Muscle layer of duodenum (tissue), 2 donors: ENCODE data around the gene GCSAML.

ENCODE experiments used
- H3K27ac ChIP-seq: one replicate; pipeline ENCODE4 v1.7.0; 2013; ENCODE audit warnings: mild to moderate bottlenecking, low read length
- H3K27me3 ChIP-seq: one replicate; pipeline ENCODE4 v1.7.0; 2013; ENCODE audit warnings: low read depth, mild to moderate bottlenecking, control low read depth, low read length
- H3K36me3 ChIP-seq, 2 donors: one replicate each; pipeline ENCODE4 v1.7.0; 2013; ENCODE audit warnings: low read length in 2 of 2, control low read depth in 1 of 2, mild to moderate bottlenecking in 1 of 2; ENCODE audit not compliant: insufficient read depth in 2 of 2, control insufficient read depth in 1 of 2
- H3K4me1 ChIP-seq, 2 donors: one replicate each; pipeline ENCODE4 v1.7.0; 2013; ENCODE audit warnings: low read length in 2 of 2, mild to moderate bottlenecking in 2 of 2, control low read depth in 1 of 2, moderate library complexity in 1 of 2; ENCODE audit not compliant: insufficient read depth in 2 of 2, control insufficient read depth in 1 of 2
- H3K4me3 ChIP-seq, 2 donors: one replicate each; pipeline ENCODE4 v1.7.0; 2013; ENCODE audit warnings: low read length in 2 of 2, low read depth in 1 of 2, mild to moderate bottlenecking in 1 of 2
- H3K9me3 ChIP-seq, 2 donors: one replicate each; pipeline ENCODE4 v1.7.0; 2013; ENCODE audit warnings: low read length in 2 of 2, control low read depth in 1 of 2, mild to moderate bottlenecking in 1 of 2; ENCODE audit not compliant: control insufficient read depth in 1 of 2
- donor health status: healthy.

The GCSAML gene

DNA sequence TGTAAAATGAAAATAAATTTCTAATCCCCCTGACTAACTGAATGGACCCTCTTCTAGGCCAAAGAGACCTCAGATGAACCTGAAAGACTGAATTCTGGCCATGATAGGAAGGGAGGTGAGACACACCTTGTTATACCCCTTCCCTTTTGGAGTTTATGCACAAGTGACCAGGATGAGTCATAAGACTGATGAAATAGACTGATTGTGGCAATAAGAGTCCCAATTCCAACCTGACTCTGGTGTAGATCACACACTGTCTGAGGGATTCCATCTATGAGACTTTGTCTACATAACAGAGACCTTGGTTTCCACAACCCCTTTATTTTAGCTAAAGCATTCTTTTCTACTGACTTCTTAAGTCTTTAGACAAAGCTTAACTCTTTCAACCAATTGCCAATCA is 25.7 kb downstream of the GCSAML start:
- Histone ChIP-seq H3K4me3 (no peak overlapping the region), H3K36me3 (no peaks in the 10 kb centered on the region), H3K9me3 (no peaks in the 10 kb centered on the region), H3K27me3 (no peaks in the 10 kb centered on the region), H3K27ac (no peak overlapping the region), H3K4me1 (no peaks in the 10 kb centered on the region)

DNA sequence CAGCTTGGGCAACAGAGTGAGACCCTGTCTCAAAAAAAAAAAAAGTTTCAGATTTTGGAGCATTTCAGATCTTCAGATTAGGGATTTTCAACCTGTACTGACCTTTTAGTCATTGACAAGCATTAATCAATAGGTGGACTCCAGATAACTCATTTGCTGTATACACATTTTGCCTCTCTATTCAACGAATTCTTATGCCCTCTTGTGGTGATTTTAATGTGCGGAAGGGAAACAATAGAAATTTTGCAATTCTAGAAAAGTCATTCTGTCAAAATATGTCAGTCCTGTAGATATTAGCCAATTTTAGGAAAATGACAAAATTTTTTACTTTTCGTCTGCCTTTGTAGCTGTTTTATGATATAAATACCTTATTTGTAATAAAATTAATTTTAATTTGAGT is 27.6 kb downstream of the GCSAML start:
- Histone ChIP-seq H3K4me1 (no peaks in the 10 kb centered on the region), H3K27me3 (no peaks in the 10 kb centered on the region), H3K4me3 (no peak overlapping the region), H3K9me3 (no peaks in the 10 kb centered on the region), H3K36me3 (no peaks in the 10 kb centered on the region), H3K27ac (no peak overlapping the region)

DNA sequence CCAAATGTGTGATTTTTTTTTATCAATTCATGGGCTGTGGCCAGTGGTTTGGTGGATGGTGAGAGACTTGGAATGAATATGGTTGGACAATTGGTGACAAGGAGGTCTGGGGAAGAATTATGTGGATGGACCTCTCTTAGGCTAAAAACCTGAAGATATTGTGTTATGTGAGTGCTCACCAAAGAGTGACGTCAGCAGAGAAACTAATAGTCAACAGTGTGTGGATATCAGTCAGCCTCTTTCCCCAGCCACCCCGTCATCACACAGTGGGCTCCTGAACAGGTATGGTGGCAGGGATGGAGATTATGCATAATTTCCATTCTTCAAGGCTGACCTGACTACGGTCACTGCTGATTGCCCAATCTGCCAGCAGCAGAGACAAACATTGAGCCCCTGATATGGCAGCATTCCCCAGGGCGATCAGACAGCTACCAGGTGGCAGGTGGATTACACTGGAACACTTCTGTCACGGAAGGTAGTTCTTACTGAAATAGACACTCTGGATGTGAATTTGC is 30.1 kb downstream of the GCSAML start:
- Histone ChIP-seq H3K9me3 (no peaks in the 10 kb centered on the region), H3K4me1 (no peaks in the 10 kb centered on the region), H3K27me3 (no peaks in the 10 kb centered on the region), H3K4me3 (no peak overlapping the region), H3K36me3 (no peaks in the 10 kb centered on the region), H3K27ac (no peak overlapping the region)

GRCh38 chr1:247588060-247588459 is 39.1 kb downstream of the GCSAML start, which contains the start of gene OR2G2:
OR2G2 (plus strand) TSS chr1:247588360; CDS start chr1:247588360, 0 bp downstream.
- H3K27me3 ChIP-seq: no peaks in the 10 kb centered on the region

DNA sequence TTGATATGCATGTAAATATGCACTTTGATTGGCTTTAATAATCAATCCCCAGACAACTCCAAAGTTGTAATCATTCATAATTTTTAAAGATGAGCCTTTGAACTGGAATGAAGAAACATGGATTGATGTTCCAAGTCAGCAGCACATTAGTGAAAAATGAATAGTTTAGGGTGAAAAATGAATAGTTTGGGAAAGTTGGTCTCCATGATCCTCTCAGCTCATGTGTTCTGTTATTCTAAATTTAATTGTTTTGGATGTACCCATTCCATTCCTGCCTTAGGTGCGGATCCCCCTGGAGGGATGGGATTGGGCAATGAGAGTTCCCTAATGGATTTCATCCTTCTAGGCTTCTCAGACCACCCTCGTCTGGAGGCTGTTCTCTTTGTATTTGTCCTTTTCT is 56.4 kb downstream of the GCSAML start, which contains the start of gene OR2G3:
TSS of gene OR2G3 (plus strand) at position 301 of the 400 bp plus-strand sequence. CDS start at position 301, 0 bp downstream.
- Histone ChIP-seq H3K27me3 (no peaks in the 10 kb centered on the region), H3K4me3 (no peak within 1 kb of the TSS), H3K9me3 (no peaks in the 10 kb centered on the region), H3K27ac (no peak within 1 kb of the TSS), H3K4me1 (no peaks in the 10 kb centered on the region), H3K36me3 (no peaks in the 10 kb centered on the region)

More at GRCh38 chr1:247588060-247588459, 39.1 kb downstream of the GCSAML start, which contains the start of gene OR2G2:
- Histone ChIP-seq H3K9me3 (peaks cover 0 to 2% of the 10 kb centered on the region in 2 donors), H3K36me3 (no peaks in the 10 kb centered on the region), H3K4me1 (no peaks in the 10 kb centered on the region), H3K4me3 (no peak within 1 kb of the TSS), H3K27ac (no peak within 1 kb of the TSS)

- H3K27ac ChIP-seq: no peak overlapping the region
- H3K4me1 ChIP-seq: no peaks in the 10 kb centered on the region
- H3K9me3 ChIP-seq: peaks cover 0 to 2% of the 10 kb centered on the region in 2 donors
- H3K36me3 ChIP-seq: no peaks in the 10 kb centered on the region
- no peak overlapping the region for H3K4me3 ChIP-seq
- no peaks in the 10 kb centered on the region for H3K27me3 ChIP-seq
Observed at GRCh38 chr1:247613405-247613804, 64.5 kb downstream of the GCSAML start.

- no peak overlapping the region for H3K27ac ChIP-seq
- H3K36me3 ChIP-seq: no peaks in the 10 kb centered on the region
- no peaks in the 10 kb centered on the region for H3K27me3 ChIP-seq
- H3K4me3 ChIP-seq: no peak overlapping the region
- no peaks in the 10 kb centered on the region for H3K4me1 ChIP-seq
- H3K9me3 ChIP-seq: peaks cover 0 to 2% of the 10 kb centered on the region in 2 donors
Observed at GRCh38 chr1:247614625-247615024, 65.7 kb downstream of the GCSAML start.
